GM15510 (cell line): ENCODE data around the gene TMEM203.

Experiments
- POLR2A ChIP-seq: IDR thresholded peaks from 3 replicates; pipeline ENCODE4 v1.6.1; 2011; ENCODE audit warnings: borderline replicate concordance; ENCODE audit not compliant: insufficient read length; ENCODE audit errors: extremely low read depth

Gene TMEM203

GRCh38 chr9:137185921-137186320 lies 19.5 kb downstream of the TMEM203 start:
- TF ChIP-seq POLR2A, result no peak

GRCh38 chr9:137184881-137185660 lies 20.4 kb downstream of the TMEM203 start:
- no peak for TF ChIP-seq POLR2A

- no peak for TF ChIP-seq POLR2A
These were observed 21.4 kb downstream of the TMEM203 start for GRCh38 chr9:137183980-137184595.

DNA sequence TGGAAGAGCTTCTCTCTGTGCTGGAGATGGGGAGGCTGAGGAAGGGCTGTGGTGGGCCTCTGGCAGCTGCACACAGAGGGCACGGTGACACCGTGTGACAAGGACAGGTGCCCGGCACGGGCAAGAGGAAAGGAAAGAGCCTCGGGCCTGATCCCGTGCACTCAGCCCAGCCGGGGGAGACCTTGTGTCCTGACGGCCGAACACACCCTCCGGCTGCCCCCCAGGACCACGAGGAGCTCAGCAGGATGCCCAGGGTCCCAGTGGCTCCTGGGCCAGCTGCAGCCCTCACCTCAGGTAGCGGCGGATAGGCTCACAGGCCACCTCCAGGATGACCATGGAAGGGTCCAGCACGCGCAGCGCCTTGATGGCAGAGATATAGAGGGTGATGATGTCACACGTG lies 22.6 kb downstream of the TMEM203 start:
- TF ChIP-seq POLR2A, result no peak

GRCh38 chr9:137181680-137182079 lies 23.8 kb downstream of the TMEM203 start:
- TF ChIP-seq POLR2A, result no peak

- no peak for TF ChIP-seq POLR2A
These were observed 25.0 kb downstream of the TMEM203 start for GRCh38 chr9:137180491-137180890.

- TF ChIP-seq POLR2A, result no peak
These were observed 25.7 kb downstream of the TMEM203 start for GRCh38 chr9:137179761-137180160.

DNA sequence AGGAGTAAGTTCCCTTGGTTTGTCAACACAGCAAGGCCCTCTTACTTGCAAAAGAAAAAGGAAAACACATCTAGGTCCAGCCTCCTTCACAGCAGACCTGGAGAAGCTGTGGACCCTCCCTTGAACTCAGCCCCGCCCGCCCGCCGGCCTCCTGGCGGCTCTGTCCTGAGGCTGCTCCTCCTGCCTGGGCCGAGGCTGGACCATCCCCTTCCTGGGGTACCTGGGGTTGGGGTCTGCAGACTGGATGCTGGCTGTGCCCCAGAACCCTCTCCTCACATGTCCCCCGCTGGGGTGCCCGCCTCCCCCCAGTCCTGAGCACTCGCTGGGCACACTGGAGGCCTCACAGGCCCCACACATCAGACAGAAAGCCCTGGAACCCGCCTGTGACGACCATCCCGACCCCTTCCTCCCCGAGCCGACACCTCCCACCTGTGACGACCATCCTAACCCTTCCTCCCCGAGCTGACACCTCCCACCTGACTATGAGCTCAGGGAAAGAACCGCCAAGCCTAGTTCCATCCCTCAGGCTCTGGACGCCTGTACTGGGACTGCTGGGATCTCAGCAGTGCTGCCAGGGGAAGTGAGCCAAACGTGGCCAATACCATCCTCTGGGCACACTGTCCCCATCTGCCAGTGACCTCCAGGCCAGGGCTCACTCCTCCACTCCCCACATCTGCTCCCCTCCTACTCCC lies 26.4 kb downstream of the TMEM203 start:
- no peak for TF ChIP-seq POLR2A

- TF ChIP-seq POLR2A, result no peak
These were observed 27.1 kb downstream of the TMEM203 start for GRCh38 chr9:137178201-137178938.

GRCh38 chr9:137176302-137177182 lies 28.9 kb downstream of the TMEM203 start:
- no peak for TF ChIP-seq POLR2A

DNA sequence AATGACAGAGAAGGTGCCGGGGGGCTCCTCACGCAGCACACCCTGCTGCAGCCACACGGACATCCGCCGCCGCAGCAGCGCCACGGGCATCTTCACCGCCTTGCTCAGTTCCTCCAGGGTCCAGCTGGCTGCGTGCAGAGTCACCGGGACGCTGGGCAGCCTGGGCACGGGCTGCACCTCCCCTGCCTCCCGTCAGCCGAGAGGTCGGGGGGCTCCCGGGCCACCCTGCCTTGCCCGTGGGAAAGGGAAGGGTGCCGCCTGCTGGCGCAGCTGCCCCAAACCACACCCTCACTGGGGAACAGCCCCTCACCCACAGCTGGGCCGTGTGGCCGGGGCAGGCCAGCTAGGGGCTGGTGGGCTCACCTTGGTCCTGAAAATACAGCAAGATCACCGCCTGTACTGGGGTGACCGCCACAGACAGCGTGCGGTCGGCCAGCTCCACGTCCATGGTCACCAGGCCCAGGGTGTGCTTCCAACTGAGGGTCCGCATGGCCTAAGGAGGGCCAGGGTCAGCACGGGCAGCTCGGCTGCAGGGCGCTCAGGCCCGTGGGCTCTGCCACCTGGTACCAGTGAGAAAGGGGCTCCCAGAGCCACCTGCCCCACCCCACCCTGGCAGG lies 30.0 kb downstream of the TMEM203 start:
- TF ChIP-seq POLR2A, result no peak

DNA sequence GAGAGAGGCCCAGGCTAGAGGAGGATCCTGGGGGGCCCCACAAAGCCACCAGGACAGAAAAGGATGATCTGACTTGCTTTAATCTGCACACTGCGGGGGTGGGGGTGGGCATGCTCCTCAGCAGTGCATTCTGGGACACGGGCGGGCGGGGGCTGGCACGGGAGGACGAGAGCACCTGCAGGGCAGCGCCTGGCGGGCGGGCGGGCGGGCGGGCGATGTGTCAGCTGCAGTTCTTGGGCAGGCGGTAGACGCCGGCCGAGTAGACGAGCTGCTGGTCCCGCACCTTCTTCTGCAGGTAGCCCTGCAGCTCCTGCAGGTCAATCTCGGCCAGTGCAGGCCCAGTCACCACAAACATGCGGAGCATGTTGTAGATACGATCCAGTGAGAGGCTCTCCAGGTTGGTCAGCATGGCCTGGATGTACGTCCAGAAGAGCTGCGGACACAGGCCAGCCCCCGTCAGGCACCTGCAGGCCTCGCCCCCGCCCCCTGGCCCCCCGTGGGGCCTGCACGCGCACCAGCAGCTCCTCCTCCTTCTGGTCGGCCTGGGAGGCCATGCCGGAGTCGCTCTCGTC lies 30.6 kb downstream of the TMEM203 start:
- no peak for TF ChIP-seq POLR2A
